Epithelial cell of esophagus (primary cell): Measurements from ENCODE around the gene EML5.
"Not testable (repeated sequence)": the region's sequence is repeated elsewhere in the genome, so short reads cannot be mapped to it uniquely, and the experiment has no call there.

ENCODE experiments used
- DNase-seq: peaks from one replicate; pipeline ENCODE4 v3.0.0; 2010; ENCODE audit warnings: low read depth
- H3K4me3 ChIP-seq: 2 replicates; pipeline ENCODE4 v1.5.1; 2011; ENCODE audit warnings: mild to moderate bottlenecking, low read length, control low read depth
- CTCF ChIP-seq: IDR thresholded peaks from 2 replicates; pipeline ENCODE4 v1.5.1; 2011; ENCODE audit warnings: low read depth, mild to moderate bottlenecking, low read length, control low read depth, inconsistent platforms; ENCODE audit not compliant: insufficient read depth; ENCODE audit errors: missing control alignments

Gene EML5

DNA sequence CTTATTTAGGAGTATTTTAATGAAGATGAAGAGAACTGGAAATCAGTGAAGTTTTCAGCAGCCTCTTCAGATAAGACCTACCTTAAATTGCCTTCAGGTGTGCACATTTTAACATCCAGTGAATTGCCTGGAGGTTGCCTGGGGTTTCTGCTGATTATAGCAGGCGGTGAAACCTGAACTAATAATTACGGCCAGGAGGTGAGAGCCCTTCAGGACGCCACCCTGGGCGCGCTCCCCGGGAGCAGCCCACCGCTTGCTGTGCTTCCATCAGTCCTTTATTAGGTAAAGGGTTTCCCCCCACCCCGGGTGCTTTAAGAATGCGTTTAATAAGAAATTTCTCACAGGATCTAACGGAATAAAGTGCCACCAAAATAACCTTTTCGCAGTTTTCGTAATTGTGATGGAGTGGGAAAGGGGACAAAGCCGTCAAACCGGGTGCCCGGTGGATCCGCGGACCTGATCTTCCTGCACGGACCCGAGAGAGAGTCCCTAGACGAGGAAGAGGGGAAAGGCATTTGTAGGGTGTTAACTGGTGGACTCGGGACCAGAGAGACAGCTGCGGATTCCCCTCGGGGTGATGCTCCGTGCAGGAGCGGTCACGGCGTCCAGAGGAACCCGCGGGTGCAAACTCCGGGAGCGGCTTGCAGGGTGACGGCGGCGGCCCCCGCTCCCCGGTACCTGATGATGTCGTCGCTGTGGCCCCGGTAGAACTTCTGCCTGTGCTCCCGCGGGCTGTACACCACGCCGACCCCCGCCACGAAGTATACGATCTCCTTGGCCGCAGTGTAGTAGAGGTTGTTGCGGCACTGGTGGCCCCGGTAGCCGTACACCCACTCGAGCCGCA lies 902 bp downstream of the EML5 start:
- no peak for DNase-seq
- TF ChIP-seq CTCF = no peak
- H3K4me3 ChIP-seq = peak overlapping the region; percentile 36

- no peak overlapping the region for H3K4me3 ChIP-seq
- no peak for DNase-seq
- no peak for TF ChIP-seq CTCF
Observed at GRCh38 chr14:88791252-88791621, 1.5 kb downstream of the EML5 start.

DNA sequence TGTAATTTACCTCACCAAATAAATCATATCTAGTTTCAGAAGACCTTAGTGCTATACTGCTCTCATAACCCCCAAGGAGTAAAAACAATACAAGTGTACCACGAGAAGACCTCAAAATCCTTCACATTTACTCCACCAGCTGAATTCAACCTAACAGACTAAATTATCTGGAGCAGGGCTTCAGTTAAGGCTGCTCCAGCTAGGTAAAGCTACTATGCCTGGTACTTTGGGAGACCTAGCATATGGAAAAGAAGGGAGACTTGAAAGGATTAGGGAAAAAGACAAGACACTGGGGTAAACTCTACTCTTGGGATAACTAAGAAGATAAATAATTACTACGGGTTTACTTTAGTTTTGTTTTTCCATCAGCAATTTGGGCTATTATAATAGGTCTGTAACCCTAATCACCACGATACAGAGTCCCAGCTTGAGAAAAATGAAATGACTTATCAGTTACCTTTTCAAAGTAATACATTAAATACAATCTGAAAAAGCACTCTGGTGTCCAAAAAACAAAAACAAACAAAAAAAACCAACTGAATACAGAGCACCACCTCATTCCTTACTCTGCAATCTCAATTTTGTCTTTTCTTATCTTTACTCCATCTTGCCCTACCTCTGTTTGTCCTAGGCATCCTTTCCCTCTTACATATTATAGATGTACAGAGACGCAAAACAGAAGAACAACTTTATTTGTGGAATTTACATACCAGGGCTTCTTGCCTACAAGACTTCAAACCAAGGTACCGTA lies 2.1 kb downstream of the EML5 start:
- DNase-seq = no peak
- no peak overlapping the region for H3K4me3 ChIP-seq
- no peak for TF ChIP-seq CTCF

GRCh38 chr14:88789573-88789972 lies 3.2 kb downstream of the EML5 start:
- not testable (repeated sequence) for DNase-seq, H3K4me3 ChIP-seq

GRCh38 chr14:88786715-88787114 lies 6.0 kb downstream of the EML5 start:
- DNase-seq = no peak
- H3K4me3 ChIP-seq = no peak overlapping the region
- TF ChIP-seq CTCF = no peak

- TF ChIP-seq CTCF = no peak
- no peak overlapping the region for H3K4me3 ChIP-seq
- no peak for DNase-seq
Observed at GRCh38 chr14:88785911-88786310, 6.8 kb downstream of the EML5 start.

DNA sequence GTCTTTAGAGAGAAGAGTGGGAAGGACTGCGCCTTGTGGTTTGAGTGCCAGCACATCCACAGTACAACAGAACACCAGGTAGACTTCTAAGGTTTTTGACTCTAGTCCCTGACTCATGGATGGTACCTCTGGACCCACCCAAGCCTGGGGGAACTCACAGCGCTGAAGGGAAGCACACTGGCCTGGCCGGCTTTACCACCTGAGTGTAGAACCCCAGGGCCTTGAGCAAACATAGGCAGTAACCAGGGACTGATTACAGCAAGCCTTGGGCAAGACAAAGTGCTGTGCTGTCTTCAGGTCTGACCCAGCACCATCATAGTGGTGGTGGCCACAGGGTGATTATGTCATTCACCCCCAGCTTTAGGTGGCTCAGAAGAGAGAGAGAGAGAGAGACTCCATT lies 17.2 kb downstream of the EML5 start:
- no peak overlapping the region for H3K4me3 ChIP-seq
- peak; percentile 90 for DNase-seq
- no peak for TF ChIP-seq CTCF
